GM18951 (cell line): Measurements from ENCODE around the gene PARL.

ENCODE experiments used
- POLR2A ChIP-seq: IDR thresholded peaks from 4 replicates; pipeline ENCODE4 v1.6.1; 2011; ENCODE audit warnings: mild to moderate bottlenecking; ENCODE audit not compliant: insufficient read length, insufficient read depth; ENCODE audit errors: extremely low read depth
- in situ Hi-C: fragments of 300-500 bp; cut with MboI; formaldehyde crosslinking; loops from one replicate; pipeline ENCODE4 v1.12.0; 2022; ENCODE audit warnings: low sequenced_read_pairs, mixed read lengths, inconsistent platforms; ENCODE audit not compliant: unreplicated experiment

Gene PARL

GRCh38 chr3:183912895-183913579 lies 28.4 kb upstream of the PARL start:
- TF ChIP-seq POLR2A: no peak
- in situ Hi-C loops: loop anchor here (25.0 kb wide), 1 partner anchor 624 kb away; no protein-coding TSS in a partner anchor

DNA sequence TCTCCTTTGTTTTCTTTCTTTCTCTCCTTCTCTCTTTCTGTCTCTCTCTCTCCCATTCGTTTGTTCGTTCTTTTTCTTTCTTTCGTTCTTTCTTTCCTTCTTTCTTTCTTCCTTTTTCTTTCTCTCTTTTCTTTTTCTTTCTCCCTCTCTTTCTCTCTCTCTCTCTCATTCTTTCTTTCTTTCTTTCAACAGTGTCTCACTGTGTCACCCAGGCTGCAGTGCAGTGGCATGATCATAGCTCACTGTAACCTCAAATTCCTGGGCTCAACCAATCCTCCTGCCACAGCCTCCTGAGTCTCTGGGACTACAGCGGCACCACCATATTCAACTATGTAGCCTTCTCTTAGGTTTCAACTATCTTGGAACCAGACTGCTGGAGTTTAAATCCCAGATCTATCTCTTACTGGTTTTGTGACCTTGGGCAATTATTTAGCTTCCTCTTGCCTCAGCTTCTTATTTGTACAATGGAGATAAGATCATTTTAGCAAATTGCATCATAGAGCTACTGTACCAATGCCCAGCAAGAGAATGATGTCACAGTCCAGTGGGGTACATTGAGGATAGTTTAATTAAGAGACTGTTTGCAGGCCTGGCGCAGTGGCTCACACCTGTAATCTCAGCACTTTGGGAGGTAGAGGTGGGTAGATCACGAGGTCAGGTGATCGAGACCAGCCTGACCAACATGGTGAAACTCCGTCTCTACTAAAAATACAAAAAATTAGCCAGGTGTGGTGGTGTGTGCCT lies 27.3 kb upstream of the PARL start:
- no peak for TF ChIP-seq POLR2A
- in situ Hi-C loops: loop anchor here (25.0 kb wide), 1 partner anchor 625 kb away; no protein-coding TSS in a partner anchor

DNA sequence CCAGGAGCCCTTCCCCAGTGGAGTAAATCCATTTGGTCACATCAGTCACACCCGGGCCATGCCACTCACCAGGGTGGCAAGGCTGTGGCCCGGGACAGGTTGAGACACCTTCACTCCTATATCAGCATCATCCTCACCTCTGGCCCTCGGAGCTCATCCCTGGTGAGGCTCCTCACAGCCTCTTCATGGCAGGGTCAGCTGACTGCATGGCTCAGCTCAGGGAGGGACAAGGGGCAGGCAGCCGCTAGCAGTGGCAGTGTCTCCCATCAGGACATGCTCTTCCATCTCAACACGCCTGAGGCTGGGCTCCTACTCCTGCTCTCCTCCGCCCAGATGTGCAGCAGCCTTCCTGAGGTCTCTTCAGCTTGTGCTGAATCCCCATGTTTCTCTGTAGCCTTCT lies 26.4 kb upstream of the PARL start:
- in situ Hi-C loops: loop anchor here (25.0 kb wide), 1 partner anchor 626 kb away; no protein-coding TSS in a partner anchor
- no peak for TF ChIP-seq POLR2A

GRCh38 chr3:183909030-183909600 lies 24.4 kb upstream of the PARL start:
- in situ Hi-C loops: loop anchor here (25.0 kb wide), 1 partner anchor 628 kb away; no protein-coding TSS in a partner anchor

GRCh38 chr3:183907911-183908331 lies 23.2 kb upstream of the PARL start:
- in situ Hi-C loops: loop anchor here (25.0 kb wide), 1 partner anchor 629 kb away; no protein-coding TSS in a partner anchor
- no peak for TF ChIP-seq POLR2A

More at GRCh38 chr3:183909030-183909600, 24.4 kb upstream of the PARL start:
- TF ChIP-seq POLR2A: no peak

- in situ Hi-C loops: loop anchor here (25.0 kb wide), 1 partner anchor 630 kb away; no protein-coding TSS in a partner anchor
- TF ChIP-seq POLR2A: no peak
Observed at GRCh38 chr3:183907176-183907575, 22.5 kb upstream of the PARL start.

- TF ChIP-seq POLR2A: no peak
- in situ Hi-C loops: loop anchor here (25.0 kb wide), 1 partner anchor 631 kb away; no protein-coding TSS in a partner anchor
Observed at GRCh38 chr3:183906234-183906921, 21.7 kb upstream of the PARL start.

- TF ChIP-seq POLR2A: no peak
- in situ Hi-C loops: loop anchor here (25.0 kb wide), 1 partner anchor 632 kb away; no protein-coding TSS in a partner anchor
Observed at GRCh38 chr3:183904833-183905780, 20.4 kb upstream of the PARL start.

DNA sequence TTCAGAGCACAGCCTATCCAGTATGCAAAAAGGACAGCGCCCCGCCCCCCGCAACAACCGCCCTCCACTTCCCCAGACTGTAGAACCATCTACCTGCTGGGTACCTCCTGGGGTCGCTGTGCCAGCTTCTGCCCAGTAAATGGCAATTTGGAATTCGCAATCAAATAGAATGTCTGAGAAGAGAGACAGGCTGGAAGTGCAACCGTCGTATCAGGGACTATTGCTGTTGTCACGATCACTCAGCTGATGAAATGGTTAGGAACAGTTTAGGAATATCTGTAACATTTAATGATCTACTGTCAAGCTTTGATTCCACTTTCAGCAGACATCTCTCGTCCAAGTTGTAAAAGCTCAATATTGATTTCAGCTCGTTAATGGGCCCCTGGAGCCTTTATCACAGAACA lies 13.3 kb upstream of the PARL start:
- no peak for TF ChIP-seq POLR2A

GRCh38 chr3:183897606-183898005 lies 12.9 kb upstream of the PARL start:
- TF ChIP-seq POLR2A: no peak
- in situ Hi-C loops: loop anchor here (10.0 kb wide), 2 partner anchors 117 to 387 kb away; partner anchors contain the start of gene ABCC5

More for the DNA sequence above, 13.3 kb upstream of the PARL start:
- in situ Hi-C loops: loop anchor here (10.0 kb wide), 2 partner anchors 117 to 387 kb away; partner anchors contain the start of gene ABCC5

GRCh38 chr3:183896610-183897009 lies 11.9 kb upstream of the PARL start:
- no peak for TF ChIP-seq POLR2A
- in situ Hi-C loops: loop anchor here (10.0 kb wide), 2 partner anchors 118 to 388 kb away; partner anchors contain the start of gene ABCC5
